HepG2 (cell line): ENCODE data around the gene CD180. TPM values are rescaled to one million over a fixed set of nuclear protein-coding genes. Genes with fewer than 3 reads are reported as not detected.

ENCODE experiments used
- ATAC-seq: fragments of 200-7000 bp; cut with Tn5 transposase; 3 replicates; pipeline ENCODE4 v1.9.1; 2020; ENCODE audit warnings: mild to moderate bottlenecking, moderate library complexity
- BruUV-seq: library from RNA; stranded (reverse); fragments of 400-500 nt; replicated peaks from 2 replicates; lab custom pipeline; 2021; lab: Mats Ljungman, UMichigan
- CTCF ChIA-PET: fragments of 300-600 bp; formaldehyde crosslinking; extraction: SDS; loops from one replicate; lab custom pipeline; 2021; ENCODE audit warnings: low total read pairs, inconsistent platforms, low intra/inter-chr PET ratio; lab: Yijun Ruan, JAX
- POLR2A ChIA-PET: fragments of 350-600 bp; sonication (Branson Sonifier 250); formaldehyde crosslinking; loops from one replicate; lab custom pipeline; 2020; ENCODE audit warnings: antibody characterized with exemption, inconsistent platforms; lab: Yijun Ruan, JAX
- DNase-seq: peaks from one replicate; pipeline ENCODE4 v3.0.0-alpha.2; 2015; ENCODE audit warnings: low spot score
- FAIRE-seq: peaks from 3 replicates; lab custom pipeline; 2011; peaks lifted over from hg19 to GRCh38; lab: Jason Lieb, UNC
- H2AFZ ChIP-seq: one replicate; pipeline ENCODE4 v1.6.1; 2011; ENCODE audit warnings: low read length, inconsistent platforms
- H3K27ac ChIP-seq: fragments of 300-600 bp; 3 replicates; pipeline ENCODE4 v1.8.0; 2011; ENCODE audit warnings: mixed run types, mild to moderate bottlenecking, mixed read lengths, low read length, inconsistent platforms; ENCODE audit not compliant: insufficient read depth; ENCODE audit errors: extremely low read length
- H3K27me3 ChIP-seq, 2 experiments: fragments of 200-600 bp in 1 of 2; 2 replicates in 1 of 2; 3 replicates in 1 of 2; pipeline versions ENCODE4 v1.6.0 to v1.8.0; 2011; ENCODE audit warnings: low read length in 2 of 2, mild to moderate bottlenecking in 2 of 2, moderate library complexity in 2 of 2, inconsistent platforms in 1 of 2; ENCODE audit not compliant: insufficient read depth in 2 of 2, control insufficient read depth in 1 of 2
- H3K36me3 ChIP-seq, 2 experiments: fragments of 200-600 bp in 1 of 2; replicated peaks in 1 of 2; 2 replicates in 1 of 2; 3 replicates in 1 of 2; pipeline versions ENCODE4 v1.5.1 to v1.8.0; 2011; ENCODE audit warnings: low read length in 2 of 2, inconsistent platforms in 1 of 2; ENCODE audit not compliant: insufficient read depth in 2 of 2, control insufficient read depth in 1 of 2
- H3K4me1 ChIP-seq: 2 replicates; pipeline ENCODE4 v1.5.1; 2012; ENCODE audit warnings: low read length, inconsistent platforms; ENCODE audit not compliant: insufficient read depth
- H3K4me2 ChIP-seq: 2 replicates; pipeline ENCODE4 v1.6.0; 2011; ENCODE audit warnings: low read depth, low read length, inconsistent platforms
- H3K4me3 ChIP-seq, 3 experiments: fragments of 200-600 bp in 1 of 3; sonication (generic), shearing (Covaris generic) in 1 of 3; replicated peaks in 1 of 3; 2 replicates each; pipeline ENCODE4 v1.5.1; 2011 to 2016; ENCODE audit warnings: low read length in 3 of 3, inconsistent platforms in 2 of 3, low read depth in 2 of 3, mild to moderate bottlenecking in 2 of 3, control low read depth in 1 of 3, mixed read lengths in 1 of 3; ENCODE audit not compliant: insufficient read depth in 1 of 3
- H3K79me2 ChIP-seq: one replicate; pipeline ENCODE4 v1.6.1; 2011; ENCODE audit warnings: low read length, inconsistent platforms; ENCODE audit not compliant: insufficient read depth
- H3K9ac ChIP-seq: 2 replicates; pipeline ENCODE4 v1.6.0; 2011; ENCODE audit warnings: mild to moderate bottlenecking, low read depth, low read length, inconsistent platforms; ENCODE audit not compliant: insufficient read depth
- H3K9me3 ChIP-seq: 2 replicates; pipeline ENCODE4 v1.5.1; 2012; ENCODE audit warnings: mild to moderate bottlenecking, low read length
- H4K20me1 ChIP-seq: 2 replicates; pipeline ENCODE4 v1.6.0; 2011; ENCODE audit warnings: inconsistent platforms, mild to moderate bottlenecking, low read length, moderate library complexity; ENCODE audit not compliant: insufficient read depth
- ATM ChIP-seq: fragments of 450-650 bp; IDR thresholded peaks from 2 replicates; pipeline ENCODE4 v1.7.1; 2017; ENCODE audit warnings: mild to moderate bottlenecking, borderline replicate concordance
- DMAP1 ChIP-seq: IDR thresholded peaks from 2 replicates; pipeline ENCODE4 v1.6.1; 2016
- GTF3A ChIP-seq: sonication (generic); formaldehyde crosslinking; conservative IDR thresholded peaks from 2 replicates; pipeline ENCODE4 v1.4.0; 2020; ENCODE audit warnings: mild to moderate bottlenecking, missing genetic modification reagents
- HNF1B ChIP-seq: sonication (generic); formaldehyde crosslinking; IDR thresholded peaks from 2 replicates; pipeline ENCODE4 v1.5.1; 2020; ENCODE audit warnings: mild to moderate bottlenecking, moderate library complexity, missing genetic modification reagents
- HNRNPLL ChIP-seq: fragments of 200-400 bp; formaldehyde crosslinking; IDR thresholded peaks from 2 replicates; pipeline ENCODE4 v1.6.1; 2017; ENCODE audit warnings: mild to moderate bottlenecking, low read depth, low read length; ENCODE audit not compliant: poor library complexity, severe bottlenecking
- KMT2B ChIP-seq: IDR thresholded peaks from 2 replicates; pipeline ENCODE4 v1.6.1; 2016; ENCODE audit warnings: missing genetic modification reagents, missing compliant biosample characterization
- MAFK ChIP-seq, 2 experiments: IDR thresholded peaks in 1 of 2; conservative IDR thresholded peaks in 1 of 2; 2 replicates each; pipeline ENCODE4 v1.6.1; 2011; ENCODE audit warnings: improper control_type of control experiment in 2 of 2, low read length in 2 of 2
- NFKBIZ ChIP-seq: IDR thresholded peaks from 2 replicates; pipeline ENCODE4 v1.6.1; 2018; ENCODE audit warnings: missing genetic modification reagents, missing compliant biosample characterization
- PHB2 ChIP-seq: fragments of 450-650 bp; IDR thresholded peaks from 2 replicates; pipeline ENCODE4 v1.6.1; 2018; ENCODE audit not compliant: partially characterized antibody
- RFX3 ChIP-seq: IDR thresholded peaks from 2 replicates; pipeline ENCODE4 v1.6.1; 2016; ENCODE audit warnings: missing biosample characterization, missing genetic modification reagents
- SOX6 ChIP-seq, 2 experiments: fragments of 450-650 bp in 1 of 2; sonication (generic) in 1 of 2; formaldehyde crosslinking in 1 of 2; IDR thresholded peaks; 2 replicates each; pipeline versions ENCODE4 v1.4.0 to v1.6.1; 2017 to 2020; ENCODE audit warnings: antibody characterized with exemption in 1 of 2, mild to moderate bottlenecking in 1 of 2, missing genetic modification reagents in 1 of 2
- SRY ChIP-seq: sonication (generic); formaldehyde crosslinking; IDR thresholded peaks from 2 replicates; pipeline ENCODE4 v1.8.0; 2022; ENCODE audit warnings: mild to moderate bottlenecking, missing genetic modification reagents
- TEAD2 ChIP-seq: sonication (generic); formaldehyde crosslinking; IDR thresholded peaks from 2 replicates; pipeline ENCODE4 v1.9.0; 2021; ENCODE audit warnings: missing genetic modification reagents
- THYN1 ChIP-seq: sonication (generic); formaldehyde crosslinking; IDR thresholded peaks from 2 replicates; pipeline ENCODE4 v1.8.1; 2023; ENCODE audit warnings: low read depth, mild to moderate bottlenecking, moderate library complexity, missing genetic modification reagents, borderline replicate concordance
- ZFX ChIP-seq: sonication (generic); formaldehyde crosslinking; IDR thresholded peaks from 2 replicates; pipeline ENCODE4 v1.4.0; 2020; ENCODE audit warnings: mild to moderate bottlenecking, low read depth, missing genetic modification reagents, moderate library complexity
- ZNF124 ChIP-seq: sonication (generic); formaldehyde crosslinking; IDR thresholded peaks from 2 replicates; pipeline ENCODE4 v1.4.0; 2020; ENCODE audit warnings: missing genetic modification reagents
- ZNF20 ChIP-seq: sonication (generic); formaldehyde crosslinking; IDR thresholded peaks from 2 replicates; pipeline ENCODE4 v1.4.0; 2020; ENCODE audit warnings: mild to moderate bottlenecking, moderate library complexity, missing genetic modification reagents
- WGBS: methylation state at CpG from one replicate; pipeline ENCODE4 v1.1.6; 2017; ENCODE audit warnings: low lambda C conversion rate; 5-methylcytosine and 5-hydroxymethylcytosine counted together
- in situ Hi-C: cut with HindIII; loops from 2 replicates; pipeline ENCODE4 v1.10.0; 2017; ENCODE audit warnings: low pct_unique_long_range_greater_than_20kb; ENCODE audit not compliant: extremely low pct_ligation_motif_present
- intact Hi-C: fragments of 100-400 bp; cut with micrococcal nuclease; formaldehyde crosslinking; loops from one replicate; pipeline ENCODE4 v1.10.0; 2022; ENCODE audit not compliant: unreplicated experiment
- polyA plus RNA-seq, 8 experiments: library from polyadenylated mRNA; depleted of rRNA in 3 of 8; stranded (reverse) in 7 of 8; unstranded in 1 of 8; fragments of >200 nt; fragmentation: Illumina TruSeq in 4 of 8; extraction: Trizol in 4 of 8; gene quantifications; 2 replicates each; pipeline versions ENCODE4 v1.2.1 to v1.2.3, GENCODE V29; 2011 to 2016; ENCODE audit warnings: low read depth in 4 of 8, missing spikeins in 1 of 8, mixed read lengths in 1 of 8; ENCODE audit not compliant: insufficient read depth in 1 of 8
- total RNA-seq, 5 experiments: library from RNA; depleted of rRNA; stranded (reverse); fragments of >200 nt; fragmentation: Illumina TruSeq; extraction: Trizol; gene quantifications; 2 replicates each; pipeline ENCODE4 v1.2.3, GENCODE V29; 2016; ENCODE audit warnings: low read depth in 1 of 5
- TF ChIP-seq, protein P1 (sequence below): sonication (generic); formaldehyde crosslinking; conservative IDR thresholded peaks from 2 replicates; pipeline ENCODE4 v1.8.0; 2022; ENCODE audit warnings: mild to moderate bottlenecking, moderate library complexity, missing genetic modification reagents
- TF ChIP-seq, protein P2 (sequence below): sonication (generic); formaldehyde crosslinking; IDR thresholded peaks from 2 replicates; pipeline ENCODE4 v1.8.0; 2022; ENCODE audit warnings: mild to moderate bottlenecking, missing genetic modification reagents, moderate library complexity

The CD180 gene
- total and polyA plus RNA-seq, 2 of the 13 experiments (the other 11 are each of a cell fraction or from before 2014, with no cell fraction given) = not detected

DNA sequence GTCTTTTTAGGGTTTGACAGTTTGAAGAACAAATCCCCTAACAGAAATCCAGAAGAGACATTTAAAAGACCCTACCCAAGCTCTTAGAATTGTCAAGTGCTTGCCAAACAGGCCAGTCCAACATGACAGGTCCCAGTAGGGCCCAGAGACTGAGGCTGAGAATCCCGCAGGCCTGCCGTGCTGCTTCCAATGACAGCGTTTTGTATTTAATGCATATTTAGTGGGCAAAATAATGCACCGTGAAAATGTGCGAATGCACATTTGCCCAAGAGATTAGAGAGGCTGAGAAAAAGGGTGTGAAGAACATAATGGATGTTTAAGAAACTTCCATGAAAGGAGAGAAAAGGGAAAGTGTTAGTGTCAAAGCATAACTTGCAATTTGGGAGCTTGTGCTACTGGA lies 57.6 kb downstream of the CD180 start:
- Histone ChIP-seq H3K9me3 (no peaks in the 10 kb centered on the region), H2AFZ (no peak overlapping the region), H3K36me3 (peaks cover 3 to 7% of the 10 kb centered on the region in 2 experiments; a peak in 4 of 5 replicates), H3K4me1 (peaks cover 36% of the 10 kb centered on the region), H4K20me1 (no peaks in the 10 kb centered on the region), H3K27me3 (no peaks in the 10 kb centered on the region), H3K79me2 (no peaks in the 10 kb centered on the region), H3K9ac (no peak overlapping the region), H3K4me3 (no peak overlapping the region)
- intact Hi-C loops (no loop called here), in situ Hi-C loops (no loop called here)
- WGBS = over 99% methylated on average over 5 of the region's 5 CpGs
- POLR2A ChIA-PET = no interaction called here
- no peak for DNase-seq
- no TSS peak for BruUV-seq
- no peak for TF ChIP-seq MAFK (conservative IDR thresholded peaks at IDR 0.05 in 1 of 2, IDR thresholded peaks at IDR 0.05 in 1 of 2; ENCODE audit: low read length in 2 of 2)
- TF ChIP-seq THYN1 (CRISPR knock-in tag) = no peak
- no peak for TF ChIP-seq HNRNPLL
- TF ChIP-seq, protein P1, sequence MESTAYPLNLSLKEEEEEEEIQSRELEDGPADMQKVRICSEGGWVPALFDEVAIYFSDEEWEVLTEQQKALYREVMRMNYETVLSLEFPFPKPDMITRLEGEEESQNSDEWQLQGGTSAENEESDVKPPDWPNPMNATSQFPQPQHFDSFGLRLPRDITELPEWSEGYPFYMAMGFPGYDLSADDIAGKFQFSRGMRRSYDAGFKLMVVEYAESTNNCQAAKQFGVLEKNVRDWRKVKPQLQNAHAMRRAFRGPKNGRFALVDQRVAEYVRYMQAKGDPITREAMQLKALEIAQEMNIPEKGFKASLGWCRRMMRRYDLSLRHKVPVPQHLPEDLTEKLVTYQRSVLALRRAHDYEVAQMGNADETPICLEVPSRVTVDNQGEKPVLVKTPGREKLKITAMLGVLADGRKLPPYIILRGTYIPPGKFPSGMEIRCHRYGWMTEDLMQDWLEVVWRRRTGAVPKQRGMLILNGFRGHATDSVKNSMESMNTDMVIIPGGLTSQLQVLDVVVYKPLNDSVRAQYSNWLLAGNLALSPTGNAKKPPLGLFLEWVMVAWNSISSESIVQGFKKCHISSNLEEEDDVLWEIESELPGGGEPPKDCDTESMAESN (CRISPR knock-in tag) = no peak
- no peak for TF ChIP-seq GTF3A (CRISPR knock-in tag)
- TF ChIP-seq DMAP1 (CRISPR knock-in tag) = no peak
- TF ChIP-seq PHB2 = no peak
- TF ChIP-seq RFX3 = no peak
- no peak for TF ChIP-seq NFKBIZ (CRISPR knock-in tag)
- TF ChIP-seq ZNF124 (CRISPR knock-in tag) = no peak
- TF ChIP-seq ATM = no peak
- TF ChIP-seq ZNF20 (CRISPR knock-in tag) = no peak
- TF ChIP-seq, protein P2, sequence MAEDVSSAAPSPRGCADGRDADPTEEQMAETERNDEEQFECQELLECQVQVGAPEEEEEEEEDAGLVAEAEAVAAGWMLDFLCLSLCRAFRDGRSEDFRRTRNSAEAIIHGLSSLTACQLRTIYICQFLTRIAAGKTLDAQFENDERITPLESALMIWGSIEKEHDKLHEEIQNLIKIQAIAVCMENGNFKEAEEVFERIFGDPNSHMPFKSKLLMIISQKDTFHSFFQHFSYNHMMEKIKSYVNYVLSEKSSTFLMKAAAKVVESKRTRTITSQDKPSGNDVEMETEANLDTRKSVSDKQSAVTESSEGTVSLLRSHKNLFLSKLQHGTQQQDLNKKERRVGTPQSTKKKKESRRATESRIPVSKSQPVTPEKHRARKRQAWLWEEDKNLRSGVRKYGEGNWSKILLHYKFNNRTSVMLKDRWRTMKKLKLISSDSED = no peak
- no peak for TF ChIP-seq ZFX (CRISPR knock-in tag)
- no peak for TF ChIP-seq KMT2B (CRISPR knock-in tag)
- TF ChIP-seq SRY (CRISPR knock-in tag) = no peak
- no peak for TF ChIP-seq TEAD2 (CRISPR knock-in tag)
- no peak for TF ChIP-seq HNF1B
- no peak for TF ChIP-seq SOX6 (IDR thresholded peaks at IDR 0.05)
- no peak for TF ChIP-seq SOX6 (CRISPR knock-in tag; IDR thresholded peaks at IDR 0.05)
- TF ChIP-seq, all 625 proteins: peak for 0
- no peak for ATAC-seq
- Histone ChIP-seq H3K27ac (no peak overlapping the region), H3K4me2 (no peak overlapping the region)
- CTCF ChIA-PET = no interaction called here
- no peak for FAIRE-seq
